Measurements from ENCODE around the gene CLDN6.

The CLDN6 gene

DNA sequence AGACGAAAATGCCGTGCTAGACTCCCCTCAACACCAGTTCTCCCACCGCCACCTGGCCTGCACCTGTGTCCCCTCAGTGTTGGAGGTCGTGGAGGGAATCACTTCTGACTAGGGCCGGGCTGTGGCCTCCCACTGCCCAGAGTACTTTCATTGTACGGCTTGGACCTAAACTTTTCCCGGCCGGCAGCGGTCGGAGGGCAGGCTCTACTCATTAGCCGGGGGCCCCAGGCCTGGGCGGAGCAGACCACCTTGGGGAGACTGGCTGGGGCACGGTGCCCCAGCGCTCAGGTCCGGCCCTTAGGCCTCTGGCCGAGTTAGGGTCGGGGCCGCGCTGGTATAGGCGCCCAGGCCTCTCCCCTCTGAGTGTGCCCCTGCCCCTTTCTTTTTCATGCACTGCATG, 639 bp downstream of the CLDN6 start:
- Histone ChIP-seq H3K9ac (ENCODE audit: low read depth, low read length) (no peak overlapping the region), H3K27me3 (ENCODE audit: control insufficient read depth, insufficient read depth, low read length) (peaks cover 21% of the 10 kb centered on the region)

DNA sequence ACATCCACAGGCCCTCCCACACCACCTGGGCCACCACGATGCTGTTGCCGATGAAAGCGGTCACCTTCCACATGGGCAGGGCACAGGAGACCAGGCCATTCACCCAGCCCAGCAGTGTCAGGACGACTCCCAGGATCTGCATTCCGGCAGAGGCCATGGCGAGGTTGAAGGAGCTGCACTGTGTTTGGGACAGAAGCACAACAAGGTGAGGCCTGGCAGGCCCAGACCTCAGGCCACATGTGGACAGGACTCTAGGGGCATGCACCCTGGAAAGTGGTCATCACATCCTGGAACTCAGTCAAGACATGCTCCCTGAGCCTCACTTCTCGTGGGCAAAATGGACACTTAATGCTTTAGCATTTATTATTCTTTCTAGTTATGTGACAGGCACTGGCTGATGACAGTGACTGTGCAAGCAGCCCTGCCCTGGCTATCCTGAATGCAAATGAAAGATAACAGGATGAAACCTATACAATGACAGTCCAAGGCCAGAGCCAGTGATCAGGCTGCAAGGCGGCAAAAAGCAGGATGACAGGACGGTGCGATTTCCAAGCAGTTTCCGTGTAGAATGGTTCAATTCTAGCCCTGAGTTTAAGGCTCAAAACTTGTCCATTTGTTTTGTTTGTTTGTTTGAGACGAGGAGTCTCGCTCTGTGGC, 2.0 kb downstream of the CLDN6 start:
- H3K4me1 ChIP-seq (ENCODE audit: control insufficient read depth, insufficient read depth, low read length): peaks cover 3% of the 10 kb centered on the region
- peaks cover 30% of the 10 kb centered on the region for H3K27me3 ChIP-seq (ENCODE audit: control insufficient read depth, insufficient read depth, low read length)
- H3K9ac ChIP-seq (ENCODE audit: low read depth, low read length): no peak overlapping the region
- no peak overlapping the region for H3K4me2 ChIP-seq (ENCODE audit: low read length)
- no peaks in the 10 kb centered on the region for H3K9me3 ChIP-seq (replicated peaks; ENCODE audit: low read length)
- H3K36me3 ChIP-seq (ENCODE audit: insufficient read depth, low read length): peaks cover 4% of the 10 kb centered on the region
- H3K4me3 ChIP-seq (ENCODE audit: low read length): no peak overlapping the region

More for the DNA sequence above, 639 bp downstream of the CLDN6 start:
- H3K36me3 ChIP-seq (ENCODE audit: insufficient read depth, low read length): peaks cover 14% of the 10 kb centered on the region
- H3K9me3 ChIP-seq (replicated peaks; ENCODE audit: low read length): no peaks in the 10 kb centered on the region
- no peak overlapping the region for H3K4me2 ChIP-seq (ENCODE audit: low read length)
- H3K4me3 ChIP-seq (ENCODE audit: low read length): no peak overlapping the region
- H3K4me1 ChIP-seq (ENCODE audit: control insufficient read depth, insufficient read depth, low read length): peaks cover 6% of the 10 kb centered on the region

DNA sequence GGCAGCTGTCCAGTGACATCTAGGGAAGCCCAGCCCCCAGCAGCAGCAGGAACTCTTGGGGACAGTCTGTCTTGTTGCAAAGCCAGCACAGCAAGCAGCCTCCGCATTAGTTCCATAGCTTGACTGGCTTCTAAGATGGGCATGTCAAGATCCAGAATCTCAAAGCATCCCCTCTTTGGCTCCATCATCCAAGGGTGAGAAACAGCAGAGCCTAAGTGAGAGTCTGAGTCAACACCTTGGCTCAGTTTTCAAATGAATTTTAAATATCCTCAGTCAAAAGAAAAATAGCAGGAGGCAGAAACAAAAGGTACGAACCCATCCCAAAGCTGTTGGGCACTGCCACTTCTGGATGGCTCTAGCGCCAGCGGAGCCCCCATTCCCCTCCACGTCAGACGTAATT, 3.0 kb downstream of the CLDN6 start:
- Histone ChIP-seq H3K9ac (ENCODE audit: low read depth, low read length) (no peak overlapping the region), H3K4me1 (ENCODE audit: control insufficient read depth, insufficient read depth, low read length) (peaks cover 3% of the 10 kb centered on the region), H3K4me2 (ENCODE audit: low read length) (no peak overlapping the region), H3K9me3 (replicated peaks; ENCODE audit: low read length) (no peaks in the 10 kb centered on the region), H3K27me3 (ENCODE audit: control insufficient read depth, insufficient read depth, low read length) (peaks cover 33% of the 10 kb centered on the region), H3K4me3 (ENCODE audit: low read length) (no peak overlapping the region), H3K36me3 (ENCODE audit: insufficient read depth, low read length) (no peaks in the 10 kb centered on the region)

DNA sequence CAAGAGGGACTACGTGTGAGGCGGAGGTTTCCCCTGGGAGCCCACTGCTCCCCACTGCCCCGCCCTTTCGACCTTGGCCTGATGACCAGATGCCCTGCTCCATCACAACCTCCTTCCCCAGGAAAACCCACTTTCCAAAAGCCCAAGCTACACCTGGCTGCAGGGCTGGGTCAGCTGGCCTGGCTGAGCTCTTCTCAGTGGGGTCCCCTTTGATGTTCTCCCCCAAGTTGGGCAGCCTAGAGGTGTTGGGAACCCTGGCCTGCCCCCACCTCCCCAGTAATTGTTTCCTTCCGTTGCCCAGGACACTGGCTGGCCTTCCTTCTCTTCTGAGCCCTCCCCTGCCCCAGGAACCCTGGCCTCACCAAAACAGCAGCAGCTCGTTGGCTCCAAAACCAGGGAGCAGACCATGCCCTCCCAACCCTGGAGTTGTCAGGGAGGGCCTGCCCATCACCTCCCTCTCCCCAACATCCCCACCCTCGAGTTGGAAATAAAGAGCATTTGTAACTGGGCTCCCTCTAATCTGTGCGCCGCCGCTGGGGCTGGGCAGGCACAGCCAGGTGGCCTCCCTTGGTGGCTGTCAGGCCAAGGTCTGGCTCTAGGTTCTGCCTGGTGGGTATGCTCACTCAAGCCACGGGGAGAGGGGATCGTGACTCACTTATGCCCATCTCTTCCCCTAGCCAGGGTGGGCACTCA, 3.8 kb downstream of the CLDN6 start:
- Histone ChIP-seq H3K9ac (ENCODE audit: low read depth, low read length) (no peak overlapping the region), H3K27me3 (ENCODE audit: control insufficient read depth, insufficient read depth, low read length) (peaks cover 33% of the 10 kb centered on the region), H3K36me3 (ENCODE audit: insufficient read depth, low read length) (no peaks in the 10 kb centered on the region), H3K4me3 (ENCODE audit: low read length) (no peak overlapping the region), H3K4me2 (ENCODE audit: low read length) (no peak overlapping the region), H3K9me3 (replicated peaks; ENCODE audit: low read length) (no peaks in the 10 kb centered on the region), H3K4me1 (ENCODE audit: control insufficient read depth, insufficient read depth, low read length) (no peaks in the 10 kb centered on the region)

DNA sequence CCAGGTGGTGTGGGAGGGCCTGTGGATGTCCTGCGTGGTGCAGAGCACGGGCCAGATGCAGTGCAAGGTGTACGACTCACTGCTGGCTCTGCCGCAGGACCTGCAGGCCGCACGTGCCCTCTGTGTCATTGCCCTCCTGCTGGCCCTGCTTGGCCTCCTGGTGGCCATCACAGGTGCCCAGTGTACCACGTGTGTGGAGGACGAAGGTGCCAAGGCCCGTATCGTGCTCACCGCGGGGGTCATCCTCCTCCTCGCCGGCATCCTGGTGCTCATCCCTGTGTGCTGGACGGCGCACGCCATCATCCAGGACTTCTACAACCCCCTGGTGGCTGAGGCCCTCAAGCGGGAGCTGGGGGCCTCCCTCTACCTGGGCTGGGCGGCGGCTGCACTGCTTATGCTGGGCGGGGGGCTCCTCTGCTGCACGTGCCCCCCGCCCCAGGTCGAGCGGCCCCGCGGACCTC, 4.5 kb downstream of the CLDN6 start:
- Histone ChIP-seq H3K27me3 (ENCODE audit: control insufficient read depth, insufficient read depth, low read length) (peaks cover 36% of the 10 kb centered on the region), H3K9me3 (replicated peaks; ENCODE audit: low read length) (no peaks in the 10 kb centered on the region), H3K36me3 (ENCODE audit: insufficient read depth, low read length) (no peaks in the 10 kb centered on the region), H3K4me3 (ENCODE audit: low read length) (no peak overlapping the region), H3K9ac (ENCODE audit: low read depth, low read length) (no peak overlapping the region), H3K4me2 (ENCODE audit: low read length) (no peak overlapping the region), H3K4me1 (ENCODE audit: control insufficient read depth, insufficient read depth, low read length) (no peaks in the 10 kb centered on the region)

DNA sequence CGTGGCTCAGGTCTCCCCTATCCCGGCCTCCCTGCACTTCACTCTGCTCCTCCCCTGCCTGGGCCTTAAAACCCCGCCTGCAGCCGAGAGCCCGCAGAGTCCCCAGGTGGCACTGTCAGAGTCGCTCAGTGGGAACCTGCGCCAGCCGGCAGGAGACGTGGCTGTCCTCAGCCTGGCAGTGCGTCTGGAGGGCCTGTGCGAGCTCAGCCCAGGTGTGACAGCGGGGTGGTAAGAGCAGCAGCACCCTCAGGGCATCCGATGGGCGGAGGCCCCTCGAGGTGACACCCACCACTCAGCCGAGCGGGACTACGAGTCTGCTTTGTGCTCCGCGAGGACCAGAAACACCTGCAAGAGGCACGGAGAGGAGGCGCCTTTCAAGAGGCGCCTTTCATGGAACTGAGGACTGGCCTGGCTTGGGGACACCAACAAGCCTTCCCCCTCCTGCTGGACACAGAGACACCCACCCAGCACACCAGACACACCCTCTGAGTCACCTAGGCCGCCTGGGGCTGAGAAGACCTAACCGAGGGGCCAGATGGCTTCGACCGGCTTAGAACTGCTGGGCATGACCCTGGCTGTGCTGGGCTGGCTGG, 5.1 kb downstream of the CLDN6 start, which contains the start of gene CLDN9:
TSS of gene CLDN9 (plus strand) at position 96 of the 593 bp plus-strand sequence. CDS start at position 536, 440 bp downstream.
- no peak within 1 kb of the TSS for H3K4me2 ChIP-seq (ENCODE audit: low read length)
- no peak within 1 kb of the TSS for H3K9ac ChIP-seq (ENCODE audit: low read depth, low read length)
- peaks cover 42% of the 10 kb centered on the region for H3K27me3 ChIP-seq (ENCODE audit: control insufficient read depth, insufficient read depth, low read length)
- H3K4me1 ChIP-seq (ENCODE audit: control insufficient read depth, insufficient read depth, low read length): no peaks in the 10 kb centered on the region
- H3K4me3 ChIP-seq (ENCODE audit: low read length): no peak within 1 kb of the TSS
- no peaks in the 10 kb centered on the region for H3K9me3 ChIP-seq (replicated peaks; ENCODE audit: low read length)
- no peaks in the 10 kb centered on the region for H3K36me3 ChIP-seq (ENCODE audit: insufficient read depth, low read length)

DNA sequence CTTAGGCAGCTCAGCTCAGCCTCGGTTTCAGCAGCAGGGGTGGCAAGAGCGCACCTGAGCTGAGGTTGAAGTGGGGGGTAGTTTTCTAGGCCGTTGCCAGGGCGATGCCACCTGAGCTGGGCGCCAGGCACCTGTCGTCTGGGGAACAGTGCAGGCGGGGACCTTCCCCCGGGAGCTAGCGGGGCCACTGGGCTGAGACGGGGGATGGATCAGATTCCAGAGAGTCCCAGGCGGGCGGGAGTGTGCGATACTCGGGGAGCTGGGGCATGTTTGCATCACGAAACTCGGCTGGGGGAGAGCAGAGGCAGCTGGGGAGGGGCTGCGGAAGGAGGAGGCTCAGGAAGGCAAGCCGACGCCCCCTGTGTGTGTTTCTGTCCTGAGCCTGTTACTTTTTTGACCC, 5.7 kb downstream of the CLDN6 start:
- Histone ChIP-seq H3K9me3 (replicated peaks; ENCODE audit: low read length) (no peaks in the 10 kb centered on the region), H3K36me3 (ENCODE audit: insufficient read depth, low read length) (no peaks in the 10 kb centered on the region), H3K9ac (ENCODE audit: low read depth, low read length) (no peak overlapping the region), H3K4me3 (ENCODE audit: low read length) (no peak overlapping the region), H3K4me1 (ENCODE audit: control insufficient read depth, insufficient read depth, low read length) (no peaks in the 10 kb centered on the region), H3K27me3 (ENCODE audit: control insufficient read depth, insufficient read depth, low read length) (peaks cover 49% of the 10 kb centered on the region), H3K4me2 (ENCODE audit: low read length) (no peak overlapping the region)

DNA sequence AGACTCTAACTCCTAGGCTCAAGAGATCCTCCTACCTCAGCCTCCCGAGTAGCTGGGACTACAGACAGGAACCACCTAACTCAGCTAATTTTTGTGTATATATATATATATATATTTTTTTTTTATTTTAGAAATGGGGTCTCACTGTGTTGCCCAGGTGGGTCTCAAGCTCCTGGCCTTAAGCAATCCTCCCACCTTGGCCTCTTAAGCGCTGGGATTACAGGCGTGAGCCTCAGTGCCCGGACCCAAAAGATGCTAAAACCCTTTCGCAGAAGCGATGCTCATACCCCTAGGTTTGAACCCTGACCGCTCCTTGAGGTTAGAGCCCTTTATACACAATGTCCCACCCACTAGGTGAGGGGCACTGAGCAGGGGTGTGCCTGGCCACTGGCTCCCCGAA, 7.5 kb downstream of the CLDN6 start:
- H3K4me1 ChIP-seq (ENCODE audit: control insufficient read depth, insufficient read depth, low read length): no peaks in the 10 kb centered on the region
- H3K9me3 ChIP-seq (replicated peaks; ENCODE audit: low read length): no peaks in the 10 kb centered on the region
- no peaks in the 10 kb centered on the region for H3K36me3 ChIP-seq (ENCODE audit: insufficient read depth, low read length)
- no peak overlapping the region for H3K4me3 ChIP-seq (ENCODE audit: low read length)
- H3K27me3 ChIP-seq (ENCODE audit: control insufficient read depth, insufficient read depth, low read length): peaks cover 49% of the 10 kb centered on the region
- no peak overlapping the region for H3K9ac ChIP-seq (ENCODE audit: low read depth, low read length)
- no peak overlapping the region for H3K4me2 ChIP-seq (ENCODE audit: low read length)

DNA sequence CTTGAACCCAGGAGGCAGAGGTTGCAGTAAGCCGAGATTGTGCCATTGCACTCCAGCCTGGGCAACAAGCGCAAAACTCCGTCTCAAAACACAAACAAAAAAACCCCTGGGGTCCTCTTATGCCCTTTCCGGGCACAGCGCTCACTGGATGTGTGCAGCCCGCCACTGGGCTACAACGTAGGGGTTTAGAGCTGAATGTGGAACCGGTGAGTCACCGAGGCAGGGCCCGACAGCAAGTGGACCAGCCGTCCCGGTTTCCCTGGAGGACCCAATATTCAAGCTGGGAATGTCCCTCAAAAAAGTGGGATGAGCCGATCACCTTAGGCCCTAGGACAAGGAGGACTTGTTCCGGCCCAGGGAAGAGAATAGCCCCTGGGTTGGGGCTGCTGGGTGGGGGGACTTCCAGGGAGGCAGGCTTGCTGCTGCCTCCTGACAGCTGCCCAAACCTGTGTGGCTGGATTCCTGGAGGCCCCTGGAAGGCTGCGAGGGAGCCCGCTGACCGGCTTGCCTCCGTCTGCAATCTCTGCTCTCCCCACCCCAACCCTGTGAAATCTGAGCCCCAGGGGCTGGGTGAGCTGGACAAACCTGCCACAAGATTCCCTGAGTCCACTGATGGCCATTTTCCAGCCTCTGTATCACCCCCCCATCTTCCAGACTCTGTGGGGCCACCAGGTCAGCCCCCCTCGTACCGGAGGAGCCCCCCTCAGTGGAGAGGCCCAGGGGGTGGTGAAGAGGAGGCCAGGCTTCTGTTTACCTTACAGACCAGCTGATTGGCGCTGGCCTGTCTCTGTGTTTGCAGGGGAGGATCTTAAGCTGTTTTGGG, 8.2 kb downstream of the CLDN6 start:
- no peaks in the 10 kb centered on the region for H3K4me1 ChIP-seq (ENCODE audit: control insufficient read depth, insufficient read depth, low read length)

DNA sequence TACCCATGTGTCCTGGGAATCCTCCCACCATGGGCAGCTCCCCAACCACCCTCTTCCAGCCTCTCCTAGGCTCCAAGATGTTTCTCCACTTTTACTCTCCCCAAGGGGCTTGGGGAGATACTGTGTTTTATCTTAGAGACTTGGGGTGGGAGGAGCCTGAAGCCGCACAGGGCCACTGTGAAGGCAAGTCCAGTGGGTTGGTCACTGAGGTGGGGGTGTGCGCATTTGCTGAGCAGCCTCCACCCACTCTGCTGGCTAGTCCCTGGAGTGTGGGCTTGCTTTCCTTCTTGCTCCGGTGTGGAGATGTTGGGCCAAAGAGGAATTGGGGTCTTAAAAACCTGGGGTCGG, 9.3 kb downstream of the CLDN6 start:
- Histone ChIP-seq H3K4me2 (ENCODE audit: low read length) (no peak overlapping the region), H3K36me3 (ENCODE audit: insufficient read depth, low read length) (no peaks in the 10 kb centered on the region), H3K4me3 (ENCODE audit: low read length) (no peak overlapping the region), H3K9ac (ENCODE audit: low read depth, low read length) (no peak overlapping the region), H3K27me3 (ENCODE audit: control insufficient read depth, insufficient read depth, low read length) (peaks cover 40% of the 10 kb centered on the region), H3K9me3 (replicated peaks; ENCODE audit: low read length) (no peaks in the 10 kb centered on the region), H3K4me1 (ENCODE audit: control insufficient read depth, insufficient read depth, low read length) (no peaks in the 10 kb centered on the region)

More for the DNA sequence above, 8.2 kb downstream of the CLDN6 start:
- Histone ChIP-seq H3K4me2 (ENCODE audit: low read length) (no peak overlapping the region), H3K4me3 (ENCODE audit: low read length) (no peak overlapping the region), H3K36me3 (ENCODE audit: insufficient read depth, low read length) (no peaks in the 10 kb centered on the region), H3K27me3 (ENCODE audit: control insufficient read depth, insufficient read depth, low read length) (peaks cover 49% of the 10 kb centered on the region), H3K9me3 (replicated peaks; ENCODE audit: low read length) (no peaks in the 10 kb centered on the region), H3K9ac (ENCODE audit: low read depth, low read length) (no peak overlapping the region)

DNA sequence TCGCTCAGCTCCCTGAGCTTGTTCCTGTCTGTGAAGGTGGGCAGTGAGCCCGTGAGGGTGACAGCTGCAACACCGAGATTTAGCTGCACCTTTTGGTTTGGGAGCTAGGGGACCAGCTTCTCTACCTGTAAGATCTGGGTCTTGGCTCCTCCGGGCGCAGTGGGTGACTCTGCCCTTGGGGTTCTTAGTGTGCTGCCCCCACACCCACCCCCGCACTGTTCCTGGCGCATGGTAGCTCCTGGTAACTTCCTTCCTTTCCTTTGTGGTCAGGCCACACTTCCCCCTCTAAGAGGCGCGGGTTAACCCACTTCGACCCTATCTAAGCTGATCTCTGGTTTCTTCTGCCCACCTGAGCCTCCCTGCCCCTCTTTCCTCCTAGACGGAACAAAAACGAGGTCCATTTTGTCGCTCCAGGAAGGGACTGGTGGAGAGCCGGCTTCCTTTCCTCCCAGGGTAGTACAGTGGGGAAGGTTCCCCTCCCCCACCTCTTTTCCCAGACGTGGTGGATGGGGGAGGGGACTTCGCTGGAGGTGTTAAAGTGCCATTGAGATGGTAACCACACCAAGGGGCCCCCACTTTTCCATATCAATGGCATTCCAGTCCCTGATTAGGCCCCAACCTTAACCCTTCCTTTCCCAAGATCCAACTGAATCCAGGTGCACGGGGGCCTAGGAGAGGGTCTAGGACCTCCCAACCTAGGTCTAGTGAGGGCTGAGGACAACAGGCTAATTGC, 9.9 kb downstream of the CLDN6 start:
- Histone ChIP-seq H3K36me3 (ENCODE audit: insufficient read depth, low read length) (no peaks in the 10 kb centered on the region), H3K27me3 (ENCODE audit: control insufficient read depth, insufficient read depth, low read length) (peaks cover 36% of the 10 kb centered on the region), H3K9me3 (replicated peaks; ENCODE audit: low read length) (no peaks in the 10 kb centered on the region), H3K4me2 (ENCODE audit: low read length) (no peak overlapping the region), H3K9ac (ENCODE audit: low read depth, low read length) (no peak overlapping the region), H3K4me3 (ENCODE audit: low read length) (no peak overlapping the region), H3K4me1 (ENCODE audit: control insufficient read depth, insufficient read depth, low read length) (no peaks in the 10 kb centered on the region)
